NCI-H2107 (cell line): ENCODE measurements around the gene KCNA3.
"Not testable (repeated sequence)": the region's sequence is repeated elsewhere in the genome, so short reads cannot be mapped to it uniquely, and the experiment has no call there.

Experiments used
- DNase-seq: peaks from one replicate; lab custom pipeline; 2025; lab: John Stamatoyannopoulos, UW

Gene KCNA3

GRCh38 chr1:110677526-110677925 is 2.8 kb upstream of the KCNA3 start:
- DNase-seq: no peak

- DNase-seq: peak; percentile 52
These were observed 2.2 kb upstream of the KCNA3 start for GRCh38 chr1:110676970-110677369.

- no peak for DNase-seq
These were observed 486 bp upstream of the KCNA3 start for GRCh38 chr1:110675060-110675791.

GRCh38 chr1:110673805-110674336 is 869 bp downstream of the KCNA3 start:
- DNase-seq: no peak

- DNase-seq: no peak
These were observed 1.5 kb downstream of the KCNA3 start for GRCh38 chr1:110673197-110673701.

GRCh38 chr1:110672753-110673108 is 2.0 kb downstream of the KCNA3 start:
- DNase-seq: no peak

- no peak for DNase-seq
These were observed 2.6 kb downstream of the KCNA3 start for GRCh38 chr1:110672001-110672752.

GRCh38 chr1:110671361-110671760 is 3.4 kb downstream of the KCNA3 start:
- DNase-seq: no peak

- no peak for DNase-seq
These were observed 6.2 kb downstream of the KCNA3 start for GRCh38 chr1:110668549-110668948.

GRCh38 chr1:110667776-110668175 is 7.0 kb downstream of the KCNA3 start:
- DNase-seq: no peak

- DNase-seq: no peak
These were observed 11.5 kb downstream of the KCNA3 start for GRCh38 chr1:110663241-110663640.

GRCh38 chr1:110659559-110659958 is 15.2 kb downstream of the KCNA3 start:
- not testable (repeated sequence) for DNase-seq

- no peak for DNase-seq
These were observed 17.4 kb downstream of the KCNA3 start for GRCh38 chr1:110657351-110657750.

- DNase-seq: no peak
These were observed 24.1 kb downstream of the KCNA3 start for GRCh38 chr1:110650609-110651008.

GRCh38 chr1:110648417-110648816 is 26.3 kb downstream of the KCNA3 start:
- no peak for DNase-seq

GRCh38 chr1:110647254-110647891 is 27.4 kb downstream of the KCNA3 start:
- no peak for DNase-seq

- DNase-seq: no peak
These were observed 28.7 kb downstream of the KCNA3 start for GRCh38 chr1:110645821-110646735.

- DNase-seq: no peak
These were observed 29.5 kb downstream of the KCNA3 start for GRCh38 chr1:110645211-110645610.

- no peak for DNase-seq
These were observed 30.8 kb downstream of the KCNA3 start for GRCh38 chr1:110643879-110644472.

GRCh38 chr1:110639724-110640386 is 34.9 kb downstream of the KCNA3 start:
- DNase-seq: no peak

- DNase-seq: no peak
These were observed 36.2 kb downstream of the KCNA3 start for GRCh38 chr1:110638556-110638955.
